ENCODE data around the gene SLC8A1. TPM values are rescaled to one million over a fixed set of nuclear protein-coding genes. Genes with fewer than 3 reads are reported as not detected.
A peak's percentile ranks its signal among the peaks of the same experiment; 100 is the strongest.

The SLC8A1 gene
- total and polyA plus RNA-seq, 11 donors, result 61.9 to 1,521 (median 827) TPM

- no peak overlapping the region for H3K4me3 ChIP-seq
- H3K27me3 ChIP-seq, result no peaks in the 10 kb centered on the region
- no peaks in the 10 kb centered on the region for H3K36me3 ChIP-seq
- peak in 1 of 4 donors; percentile 31 for ATAC-seq
- no peaks in the 10 kb centered on the region for H3K9me3 ChIP-seq
- TF ChIP-seq POLR2A (IDR thresholded peaks at IDR 0.05), result no peak
- TF ChIP-seq CTCF (IDR thresholded peaks at IDR 0.05), result no peak
- intact Hi-C loops (cut with DNase I), result loop anchor here in 3 of 10 donors (10.0 kb wide), 3 partner anchors 171 to 541 kb away; no protein-coding TSS in a partner anchor
- WGBS, 4 donors, result 68 to 77% (median 72%) methylated on average over 5 of the region's 5 CpGs
- peak overlapping the region in 7 of 12 donors; percentile 16 to 91 (median 61) for H3K27ac ChIP-seq
- DNase-seq, result peak in 3 of 5 donors; percentile 39 to 61 (median 44)
- peaks cover 0 to 69% (median 36%) of the 10 kb centered on the region in 12 donors for H3K4me1 ChIP-seq
Observed at GRCh38 chr2:40455661-40456060, 3.8 kb upstream of the SLC8A1 start.

DNA sequence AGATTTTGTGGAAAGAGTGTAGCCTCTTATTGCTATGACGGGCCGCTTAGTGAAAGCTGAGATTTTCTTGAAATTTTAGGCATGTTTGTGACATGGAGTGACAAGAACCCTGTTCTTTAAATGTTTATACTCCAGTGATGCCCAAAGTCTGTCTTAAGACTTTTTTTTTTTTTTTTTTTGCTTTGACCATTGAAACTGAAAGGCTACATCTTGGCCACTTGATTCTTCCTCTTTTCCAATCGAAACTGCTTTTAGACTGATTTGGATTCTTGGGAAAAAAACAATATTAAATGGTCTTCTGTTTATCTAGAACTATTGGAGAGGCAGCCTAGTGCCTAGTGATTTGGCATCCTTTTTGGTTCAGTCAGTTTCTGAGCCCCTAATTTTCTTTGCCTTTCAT lies 2.4 kb upstream of the SLC8A1 start:
- H3K27ac ChIP-seq, result peak overlapping the region in 9 of 12 donors; percentile 28 to 91 (median 52)
- no peak for TF ChIP-seq CTCF (IDR thresholded peaks at IDR 0.05)

GRCh38 chr2:40452786-40453185 lies 896 bp upstream of the SLC8A1 start:
- whole genome bisulfite sequencing, 4 donors, result 54 to 69% (median 59%) methylated on average over 8 of the region's 8 CpGs
- no peak for ATAC-seq
- peak overlapping the region in 9 of 12 donors; percentile 64 to 93 (median 80) for H3K27ac ChIP-seq

More for the DNA sequence above, 2.4 kb upstream of the SLC8A1 start:
- H3K9me3 ChIP-seq, result no peaks in the 10 kb centered on the region
- no peak overlapping the region for H3K4me3 ChIP-seq
- no peak for DNase-seq
- WGBS, 4 donors, result 58 to 74% (median 69%) methylated on average over 3 of the region's 3 CpGs
- H3K27me3 ChIP-seq, result no peaks in the 10 kb centered on the region
- no peaks in the 10 kb centered on the region for H3K36me3 ChIP-seq
- intact Hi-C loops (cut with DNase I), result loop anchor here in 7 of 10 donors (5.0 to 10.0 kb wide), 9 partner anchors 33 to 540 kb away; no protein-coding TSS in a partner anchor
- peaks cover 0 to 76% (median 46%) of the 10 kb centered on the region in 12 donors for H3K4me1 ChIP-seq
- ATAC-seq, result no peak

More at GRCh38 chr2:40452786-40453185, 896 bp upstream of the SLC8A1 start:
- peaks cover 0 to 76% (median 45%) of the 10 kb centered on the region in 12 donors for H3K4me1 ChIP-seq
- no peak for TF ChIP-seq CTCF (IDR thresholded peaks at IDR 0.05)
- TF ChIP-seq POLR2A (IDR thresholded peaks at IDR 0.05), result no peak
- no peak for DNase-seq
- no peaks in the 10 kb centered on the region for H3K9me3 ChIP-seq
- intact Hi-C loops (cut with DNase I), result loop anchor here in 7 of 10 donors (5.0 to 10.0 kb wide), 9 partner anchors 35 to 538 kb away; no protein-coding TSS in a partner anchor
- H3K36me3 ChIP-seq, result no peaks in the 10 kb centered on the region
- H3K27me3 ChIP-seq, result no peaks in the 10 kb centered on the region
- peak overlapping the region in 9 of 12 donors; percentile 53 to 71 (median 61) for H3K4me3 ChIP-seq
